ENCODE data around the gene C8G.
A peak's percentile ranks its signal among the peaks of the same experiment; 100 is the strongest.

The C8G gene

DNA sequence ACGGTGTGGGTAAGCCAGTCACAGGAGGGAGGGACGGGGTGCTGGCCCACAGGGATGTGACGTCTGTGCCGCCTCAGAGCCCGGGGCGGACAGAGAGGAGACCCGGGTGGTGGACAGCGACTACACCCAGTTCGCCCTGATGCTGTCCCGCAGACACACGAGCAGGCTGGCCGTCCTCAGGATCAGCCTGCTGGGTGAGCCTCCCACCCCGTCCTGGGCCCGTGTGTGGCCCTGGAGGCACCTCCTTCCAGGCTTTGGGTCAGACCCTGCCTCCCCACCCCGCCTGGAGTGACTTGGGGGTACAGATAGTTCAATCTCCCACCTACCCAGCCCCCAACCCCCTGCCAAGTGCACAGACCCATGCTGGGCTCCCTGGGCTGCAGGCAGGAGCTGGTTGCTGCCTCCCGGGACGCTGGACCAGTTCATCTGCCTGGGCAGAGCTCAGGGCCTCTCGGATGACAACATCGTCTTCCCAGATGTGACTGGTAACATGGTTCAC, 8.8 kb downstream of the C8G start:
- DNase-seq (ENCODE audit: low spot score) = no peak

DNA sequence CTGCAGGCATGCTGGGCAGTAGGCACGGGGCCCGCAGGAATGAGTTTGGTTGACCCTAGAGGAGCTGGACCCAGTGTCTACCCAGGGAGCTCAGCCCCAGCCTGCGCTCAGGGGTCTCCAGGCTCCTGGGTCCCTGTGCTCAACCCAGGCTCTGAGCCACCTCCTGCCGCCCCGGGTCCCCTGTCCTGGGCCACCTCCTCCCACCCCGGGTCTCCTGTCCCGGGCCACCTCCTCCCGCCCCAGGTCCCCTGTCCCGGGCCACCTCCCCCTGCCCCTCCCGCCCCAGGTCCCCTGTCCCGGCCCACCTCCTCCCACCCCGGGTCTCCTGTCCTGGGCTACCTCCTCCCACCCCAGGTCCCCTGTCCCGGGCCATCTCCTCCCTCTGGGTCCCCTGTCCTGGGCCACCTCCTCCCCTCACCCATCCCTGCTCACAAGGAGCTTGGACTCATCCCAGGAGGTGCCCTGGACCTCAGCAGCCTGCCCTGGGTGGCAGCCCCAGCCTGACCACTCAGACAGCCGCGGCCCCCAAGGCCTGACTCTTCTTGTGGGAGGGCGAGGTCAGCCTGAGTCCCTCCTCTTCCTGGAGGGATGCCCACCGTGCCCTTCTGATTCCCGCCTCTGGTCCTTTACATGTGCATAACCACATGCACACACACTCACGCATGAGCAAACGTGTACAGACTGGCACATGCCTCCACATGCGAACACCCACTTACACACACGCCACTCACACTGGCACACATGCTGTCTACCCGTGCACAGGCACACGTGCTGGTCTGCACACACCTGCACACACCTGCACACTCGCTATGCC, 9.4 kb downstream of the C8G start:
- DNase-seq (ENCODE audit: low spot score) = no peak

DNA sequence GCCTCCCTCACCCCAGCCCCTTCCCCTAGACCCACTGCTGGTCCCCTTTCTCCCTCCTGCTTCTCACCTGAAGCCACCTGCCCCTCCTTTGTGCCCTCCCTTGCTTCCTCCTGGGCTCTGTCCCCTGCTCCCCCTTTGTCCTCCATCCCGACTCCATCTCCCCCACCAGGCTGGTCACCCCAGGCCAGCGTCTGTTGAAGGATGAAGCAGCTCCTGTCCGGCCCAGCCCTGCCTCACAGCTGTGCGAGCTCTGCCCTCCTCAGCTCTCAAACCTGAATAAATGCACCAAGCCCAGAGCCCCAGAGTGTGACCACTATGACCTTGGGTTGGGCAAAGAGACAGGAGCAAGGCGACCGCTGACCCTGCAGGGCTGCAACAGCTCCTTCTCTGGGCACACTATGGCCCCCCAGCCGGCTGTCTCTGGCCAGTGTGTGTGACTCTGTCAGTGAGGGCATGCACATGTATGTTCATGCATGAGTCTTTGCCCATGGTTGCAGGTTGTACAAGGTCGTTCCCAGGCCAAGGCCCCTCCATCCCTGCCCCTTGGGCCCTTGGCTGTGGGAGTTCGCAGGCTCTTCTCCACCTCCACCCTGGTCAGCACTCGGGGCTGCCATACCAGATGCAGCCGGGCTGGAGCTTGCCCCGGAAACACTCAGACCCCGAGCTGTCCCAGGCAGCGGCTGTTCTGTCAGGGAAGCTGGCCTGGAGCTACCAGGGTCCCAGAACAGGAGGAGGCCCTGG, 10.3 kb downstream of the C8G start:
- no peak for DNase-seq (ENCODE audit: low spot score)

GRCh38 chr9:136955943-136956335, 10.9 kb downstream of the C8G start:
- DNase-seq (ENCODE audit: low spot score) = no peak

- DNase-seq (ENCODE audit: low spot score) = no peak
These were observed 11.6 kb downstream of the C8G start for GRCh38 chr9:136956604-136957003.

GRCh38 chr9:136957461-136957860, 12.4 kb downstream of the C8G start:
- no peak for DNase-seq (ENCODE audit: low spot score)

DNA sequence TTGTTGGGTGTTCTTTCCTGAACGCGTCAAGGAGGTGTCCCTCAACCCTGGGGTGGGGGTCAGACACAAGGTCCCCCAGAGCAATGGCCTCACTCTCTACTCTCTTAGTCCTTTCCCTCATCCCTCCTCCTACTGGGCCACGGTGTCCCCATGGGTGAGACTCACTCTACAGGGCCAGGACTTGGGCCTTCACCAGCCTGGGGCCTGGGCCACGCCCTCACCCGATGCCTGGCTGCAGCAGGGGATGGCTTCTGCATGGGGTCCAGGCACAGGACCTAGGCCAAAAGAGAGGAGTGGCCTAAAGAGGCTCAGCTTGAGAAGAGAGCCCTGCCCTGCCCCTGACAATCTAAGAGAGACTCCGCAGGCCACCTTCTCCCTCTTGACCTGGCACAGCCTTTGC, 12.9 kb downstream of the C8G start:
- no peak for DNase-seq (ENCODE audit: low spot score)

DNA sequence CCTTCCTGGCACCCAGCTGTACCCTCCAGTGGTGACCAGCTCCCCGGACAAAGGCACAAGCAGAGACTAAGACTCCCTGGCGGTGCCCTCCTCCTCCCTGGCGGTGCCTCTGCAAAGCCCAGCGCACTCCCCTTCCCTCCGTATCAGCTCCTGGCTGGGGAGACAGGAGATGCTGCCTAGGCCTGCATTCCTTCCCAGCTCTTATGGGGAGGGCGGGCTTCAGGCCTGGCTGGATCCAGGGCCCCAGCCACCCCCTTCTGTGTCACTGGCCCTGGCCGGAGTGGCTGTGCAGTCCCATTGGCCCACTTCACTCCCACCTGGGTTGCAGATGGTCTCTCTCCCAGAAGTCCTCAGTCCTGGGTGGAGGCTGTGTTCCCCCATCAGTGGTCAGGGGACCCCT, 13.4 kb downstream of the C8G start:
- DNase-seq (ENCODE audit: low spot score) = no peak

GRCh38 chr9:136958898-136959850, 14.1 kb downstream of the C8G start:
- no peak for DNase-seq (ENCODE audit: low spot score)

- no peak for DNase-seq (ENCODE audit: low spot score)
These were observed 15.3 kb downstream of the C8G start for GRCh38 chr9:136960212-136960937.

- DNase-seq (ENCODE audit: low spot score) = no peak
These were observed 15.9 kb downstream of the C8G start for GRCh38 chr9:136960938-136961275.

DNA sequence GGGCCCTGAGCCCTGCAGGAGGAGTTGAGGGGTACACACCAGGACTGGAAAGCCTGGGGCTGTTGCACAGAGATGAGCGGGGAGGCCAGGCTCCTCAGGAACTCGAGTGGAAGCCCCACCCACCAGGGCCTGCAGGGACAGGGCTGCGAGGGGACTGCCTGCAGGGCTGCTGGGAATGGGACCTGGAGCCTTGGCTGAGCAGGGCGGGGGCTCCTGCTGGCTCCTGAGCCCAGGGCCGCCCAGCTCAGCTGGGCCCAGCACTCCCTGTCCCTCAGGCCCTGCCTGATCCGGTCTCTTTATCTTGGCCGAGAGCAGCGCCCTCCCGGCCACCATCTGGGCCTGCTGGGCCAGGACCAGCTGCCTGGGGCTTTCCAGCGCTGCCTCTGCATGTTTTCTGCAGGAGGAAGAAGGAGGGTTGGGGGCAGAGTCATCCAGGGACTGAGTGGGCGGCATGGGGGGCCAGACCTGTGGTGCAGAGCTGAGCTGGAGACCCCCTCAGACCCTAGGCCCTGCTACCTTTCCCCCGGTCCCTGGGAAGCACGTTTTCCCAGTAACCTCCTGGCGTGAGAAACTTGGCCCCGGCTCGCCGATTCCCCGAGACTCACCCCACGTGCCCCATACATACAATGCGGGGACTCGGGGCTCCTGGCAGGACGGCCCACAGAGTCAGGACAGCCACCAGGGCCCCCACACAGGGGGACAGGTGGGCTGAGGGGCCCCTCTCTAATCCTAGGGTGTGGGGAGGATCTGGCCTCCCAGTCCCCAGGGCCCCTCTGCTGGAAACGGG, 16.4 kb downstream of the C8G start:
- peak; percentile 86 for DNase-seq (ENCODE audit: low spot score)

GRCh38 chr9:136962163-136962562, 17.1 kb downstream of the C8G start:
- no peak for DNase-seq (ENCODE audit: low spot score)

GRCh38 chr9:136962701-136963248, 17.7 kb downstream of the C8G start:
- DNase-seq (ENCODE audit: low spot score) = no peak

DNA sequence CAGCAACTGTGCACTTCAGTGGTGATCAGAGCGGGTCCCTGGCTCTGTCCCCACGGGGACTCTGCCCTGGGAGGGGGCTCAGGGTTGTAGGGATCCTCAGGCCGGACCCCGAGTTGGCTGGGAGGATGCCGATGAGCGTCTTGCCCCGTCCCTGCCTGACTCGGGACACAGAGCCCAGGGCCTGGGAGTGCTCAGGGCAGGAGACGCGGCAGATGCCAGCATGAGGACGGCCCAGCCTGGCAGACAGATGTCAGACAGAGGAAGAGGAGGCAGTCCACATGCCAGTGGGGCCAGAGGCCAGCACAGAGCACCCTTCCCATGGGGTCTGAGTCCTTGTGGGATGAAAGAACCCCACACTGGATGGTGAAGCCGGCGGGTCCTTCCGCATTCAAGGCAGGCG, 18.3 kb downstream of the C8G start:
- no peak for DNase-seq (ENCODE audit: low spot score)

- DNase-seq (ENCODE audit: low spot score) = no peak
These were observed 18.7 kb downstream of the C8G start for GRCh38 chr9:136963751-136964150.

- DNase-seq (ENCODE audit: low spot score) = no peak
These were observed 19.2 kb downstream of the C8G start for GRCh38 chr9:136964171-136964689.

- no peak for DNase-seq (ENCODE audit: low spot score)
These were observed 19.9 kb downstream of the C8G start for GRCh38 chr9:136964833-136965422.

- DNase-seq (ENCODE audit: low spot score) = peak; percentile 41
These were observed 20.9 kb downstream of the C8G start for GRCh38 chr9:136965771-136966484.

Measured in cerebellar cortex (tissue), 1 donor.